ENCODE measurements around the gene WASHC4. TPM values are rescaled to one million over a fixed set of nuclear protein-coding genes. Genes with fewer than 3 reads are reported as not detected.

The WASHC4 gene
- total RNA-seq, 1 experiment from 2014 or later: 48.0 TPM

DNA sequence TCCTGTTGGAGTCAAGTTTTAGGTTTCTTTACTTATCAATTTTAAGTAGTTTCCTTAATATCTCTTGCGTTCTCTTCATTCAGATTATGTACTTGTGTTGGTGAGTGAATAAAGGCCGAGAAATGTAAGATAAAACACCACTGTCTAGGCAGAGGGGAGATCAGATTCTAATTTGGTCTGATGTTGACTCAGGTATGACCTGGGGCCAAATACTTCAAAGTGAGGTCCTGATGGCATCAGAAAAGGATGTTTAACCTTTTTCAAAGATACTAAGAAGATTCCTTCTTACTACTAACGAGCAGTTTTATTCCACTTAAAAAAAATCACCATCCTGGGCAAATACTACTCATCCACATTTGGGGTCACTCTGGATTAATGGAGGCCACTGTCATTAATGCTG, 101.6 kb downstream of the WASHC4 start:
- DNase-seq (ENCODE audit: low read depth): no peak

DNA sequence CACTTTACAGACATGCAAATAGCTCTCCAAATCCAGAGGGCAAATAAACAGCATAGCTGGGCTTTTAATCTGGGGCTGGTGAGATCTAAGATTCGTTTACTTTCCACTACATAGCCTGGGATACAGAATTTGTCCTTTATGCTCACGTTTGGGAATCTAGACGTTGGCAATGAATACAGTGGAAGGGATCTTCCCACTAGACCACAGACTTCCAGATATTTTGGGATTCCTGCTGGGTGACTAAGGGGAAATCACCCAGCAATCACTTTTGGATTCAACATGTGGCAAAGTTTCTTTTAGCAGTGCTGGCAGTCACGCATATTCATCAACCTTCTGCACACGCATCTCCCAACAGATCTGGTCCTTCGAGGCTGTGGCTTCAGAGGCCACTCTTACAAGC, 104.9 kb downstream of the WASHC4 start:
- DNase-seq (ENCODE audit: low read depth): peak; percentile 82

DNA sequence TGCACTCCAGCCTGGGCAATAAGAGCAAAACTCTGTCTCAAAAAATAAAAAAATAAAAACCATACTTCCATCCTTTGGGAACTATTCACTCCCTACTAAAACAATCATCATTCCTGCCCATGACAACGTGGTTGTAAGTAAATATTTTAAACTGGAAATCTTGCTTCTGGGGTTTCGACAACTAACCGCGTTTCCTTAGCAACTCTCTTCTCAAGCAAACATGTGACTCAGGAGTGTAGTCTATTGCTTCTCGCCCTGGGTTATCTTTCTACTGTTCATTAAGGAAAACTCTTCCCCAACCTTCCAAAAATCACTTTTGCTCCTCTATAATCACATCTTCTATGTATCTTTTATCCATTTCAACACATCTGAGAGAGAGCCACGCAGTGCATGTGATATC, 106.6 kb downstream of the WASHC4 start:
- DNase-seq (ENCODE audit: low read depth): peak; percentile 70

DNA sequence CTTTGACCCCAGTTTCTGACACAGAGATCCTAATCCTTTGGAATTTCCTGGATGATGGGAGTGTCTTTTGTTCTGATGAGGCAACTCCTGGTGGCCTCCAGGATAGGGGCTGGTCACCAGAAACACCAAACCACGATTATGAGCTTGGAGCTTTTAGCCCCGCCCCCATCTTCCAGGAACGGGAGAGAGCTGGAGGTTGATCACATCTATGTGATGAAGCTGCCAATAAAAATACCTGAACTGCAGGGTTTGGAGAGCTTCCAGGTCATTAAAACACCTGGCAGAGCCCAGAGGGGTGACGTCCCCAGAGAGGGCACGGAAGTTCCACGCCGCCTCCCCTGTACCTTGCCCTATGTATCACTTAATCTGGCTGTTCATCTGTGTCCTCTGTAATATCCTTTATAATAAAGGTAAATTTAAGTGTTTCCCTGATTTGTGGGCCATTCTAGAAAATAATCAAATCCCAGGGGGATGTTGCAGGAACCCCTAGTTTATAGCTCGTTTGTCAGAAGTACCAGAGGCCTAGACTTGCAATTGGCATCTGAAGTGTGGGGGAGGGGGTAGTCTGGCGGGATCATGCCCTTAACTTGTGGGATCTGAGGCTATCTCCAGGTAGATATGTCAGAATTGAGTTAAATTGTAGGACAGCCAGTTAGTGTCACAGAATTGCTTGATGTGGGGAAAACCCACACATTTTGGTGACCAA, 107.3 kb downstream of the WASHC4 start:
- DNase-seq (ENCODE audit: low read depth): peak; percentile 69

DNA sequence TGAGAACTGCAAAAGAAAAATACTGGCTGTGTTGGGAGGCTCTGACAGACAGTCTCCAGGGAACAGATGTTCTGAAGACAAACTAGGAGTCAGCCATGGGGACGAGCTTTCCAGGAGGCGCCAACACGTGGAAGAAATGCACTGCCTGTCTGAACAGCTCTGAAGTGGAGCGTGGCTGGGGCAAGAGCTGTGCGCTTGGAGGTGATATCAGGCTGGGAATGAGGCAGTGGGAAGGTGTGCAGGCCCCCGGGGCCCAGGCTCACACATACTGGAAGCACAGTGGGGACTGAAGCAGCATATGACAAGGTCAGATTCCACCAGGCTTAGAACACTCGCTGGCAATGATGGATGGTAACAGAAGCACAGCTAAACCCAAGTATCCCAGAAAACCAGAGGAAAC, 110.9 kb downstream of the WASHC4 start:
- DNase-seq (ENCODE audit: low read depth): no peak

Other genes starting within 250 kb of the WASHC4 start
- gene SLC41A2, start 149.4 kb upstream of the WASHC4 start, total RNA-seq (2014; rRNA removed; shearing (Covaris generic)): 55.5 and 80.7 TPM in 2 replicates
- 18.7 and 33.2 TPM in 2 replicates for gene NOPCHAP1, start 121.4 kb upstream of the WASHC4 start, total RNA-seq (2014; rRNA removed; shearing (Covaris generic))
- 0.83 and 5.7 TPM in 2 replicates for gene ALDH1L2, start 23.3 kb upstream of the WASHC4 start, total RNA-seq (2014; rRNA removed; shearing (Covaris generic))
- gene APPL2, start 128.4 kb downstream of the WASHC4 start, total RNA-seq (2014; rRNA removed; shearing (Covaris generic)): 29.0 and 55.6 TPM in 2 replicates
- 89.1 and 103 TPM in 2 replicates for gene C12orf75, start 223.0 kb downstream of the WASHC4 start, total RNA-seq (2014; rRNA removed; shearing (Covaris generic))